GM12864 (cell line): ENCODE results near the gene ATRN.

Experiments used
- DNase-seq: peaks from one replicate; pipeline ENCODE4 v3.0.0-alpha.2; 2011; ENCODE audit warnings: low read depth
- H3K4me3 ChIP-seq: 2 replicates; pipeline ENCODE4 v1.5.1; 2011; ENCODE audit warnings: mild to moderate bottlenecking, low read depth, low read length, control low read depth
- TF ChIP-seq, protein P1 (sequence below): IDR thresholded peaks from 2 replicates; pipeline ENCODE4 v1.5.1; 2011; ENCODE audit warnings: low read depth, mild to moderate bottlenecking, moderate library complexity, low read length, control low read depth, inconsistent platforms; ENCODE audit errors: missing control alignments

Gene ATRN

DNA sequence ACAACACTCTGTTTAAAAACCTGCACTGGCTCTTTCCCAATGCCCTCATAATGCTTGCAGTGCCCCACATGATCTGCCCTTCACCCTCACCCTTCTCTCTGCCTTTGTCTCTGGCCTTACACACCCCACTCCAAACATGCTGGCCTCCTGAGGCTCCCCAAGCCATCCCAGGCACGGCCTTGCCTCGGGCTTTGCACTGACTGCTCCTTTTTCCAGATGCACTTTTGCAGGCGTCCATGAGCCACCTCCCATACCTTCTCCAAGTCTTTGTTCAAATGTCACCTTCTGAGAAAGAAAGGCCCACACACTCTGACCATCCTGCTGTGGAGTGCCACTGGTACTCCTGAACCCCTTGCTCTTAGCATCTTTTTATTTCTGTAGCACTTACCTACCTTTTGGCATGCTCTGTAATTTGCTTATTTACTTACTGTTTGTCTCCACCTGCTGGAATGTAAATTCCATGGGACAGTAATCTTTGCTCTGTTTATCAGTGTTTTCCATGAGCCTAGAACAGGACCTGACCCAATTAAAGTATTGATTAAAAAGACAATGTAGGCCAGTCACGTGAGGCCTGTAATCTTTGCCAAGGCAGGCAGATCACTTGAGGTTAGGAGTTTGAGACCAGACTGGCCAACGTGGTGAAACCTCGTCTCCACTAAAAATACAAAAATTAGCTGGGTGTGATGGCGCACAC, 161.6 kb downstream of the ATRN start:
- no peak for DNase-seq
- TF ChIP-seq, protein P1, sequence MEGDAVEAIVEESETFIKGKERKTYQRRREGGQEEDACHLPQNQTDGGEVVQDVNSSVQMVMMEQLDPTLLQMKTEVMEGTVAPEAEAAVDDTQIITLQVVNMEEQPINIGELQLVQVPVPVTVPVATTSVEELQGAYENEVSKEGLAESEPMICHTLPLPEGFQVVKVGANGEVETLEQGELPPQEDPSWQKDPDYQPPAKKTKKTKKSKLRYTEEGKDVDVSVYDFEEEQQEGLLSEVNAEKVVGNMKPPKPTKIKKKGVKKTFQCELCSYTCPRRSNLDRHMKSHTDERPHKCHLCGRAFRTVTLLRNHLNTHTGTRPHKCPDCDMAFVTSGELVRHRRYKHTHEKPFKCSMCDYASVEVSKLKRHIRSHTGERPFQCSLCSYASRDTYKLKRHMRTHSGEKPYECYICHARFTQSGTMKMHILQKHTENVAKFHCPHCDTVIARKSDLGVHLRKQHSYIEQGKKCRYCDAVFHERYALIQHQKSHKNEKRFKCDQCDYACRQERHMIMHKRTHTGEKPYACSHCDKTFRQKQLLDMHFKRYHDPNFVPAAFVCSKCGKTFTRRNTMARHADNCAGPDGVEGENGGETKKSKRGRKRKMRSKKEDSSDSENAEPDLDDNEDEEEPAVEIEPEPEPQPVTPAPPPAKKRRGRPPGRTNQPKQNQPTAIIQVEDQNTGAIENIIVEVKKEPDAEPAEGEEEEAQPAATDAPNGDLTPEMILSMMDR, result no peak
- no peak overlapping the region for H3K4me3 ChIP-seq

DNA sequence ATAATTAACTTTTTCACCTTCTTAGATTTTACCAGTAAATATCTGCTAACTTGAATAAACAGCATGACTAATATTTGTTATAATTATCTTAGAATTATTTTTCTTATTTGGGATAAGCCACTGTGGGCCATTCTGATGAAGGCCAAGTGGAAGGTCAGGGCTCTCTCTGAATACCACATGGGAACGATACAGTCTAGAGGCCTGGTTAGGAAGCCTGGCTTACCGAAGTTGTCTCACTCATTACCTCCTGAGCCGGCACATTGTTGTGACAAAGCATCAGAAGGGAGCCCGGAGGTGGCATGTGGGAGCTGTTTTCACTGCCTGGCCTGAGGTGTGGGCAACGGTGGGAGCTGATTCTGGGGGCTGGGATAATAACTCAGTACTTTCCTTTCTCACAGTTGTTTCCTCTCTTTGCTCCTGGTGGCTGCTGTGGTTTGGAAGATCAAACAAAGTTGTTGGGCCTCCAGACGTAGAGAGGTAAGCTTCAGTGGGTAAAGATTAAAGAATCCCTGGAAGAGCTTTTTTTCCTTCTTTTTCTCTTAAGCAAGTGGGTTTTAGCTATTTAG, 163.2 kb downstream of the ATRN start:
- H3K4me3 ChIP-seq, result no peak overlapping the region
- no peak for DNase-seq
- TF ChIP-seq, protein P1, result no peak

DNA sequence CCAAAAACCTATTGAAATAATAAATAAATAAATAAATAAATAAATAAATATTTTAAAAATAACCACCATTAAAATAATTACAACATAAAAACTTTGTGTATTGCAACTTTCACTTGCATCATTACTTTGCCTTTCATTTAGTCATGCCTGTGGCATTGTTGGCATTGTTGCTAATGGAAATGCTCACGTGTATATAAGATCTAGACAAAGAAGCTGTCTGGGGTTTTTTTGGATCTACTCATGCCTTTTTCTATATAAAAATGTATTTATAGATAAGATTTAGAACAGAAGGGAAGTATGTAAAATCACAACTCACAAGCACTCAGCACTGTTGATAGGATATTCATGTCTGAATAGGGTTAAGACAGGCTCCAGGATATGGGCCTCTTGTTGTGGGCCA, 164.5 kb downstream of the ATRN start:
- no peak overlapping the region for H3K4me3 ChIP-seq
- no peak for DNase-seq
- TF ChIP-seq, protein P1, result no peak

DNA sequence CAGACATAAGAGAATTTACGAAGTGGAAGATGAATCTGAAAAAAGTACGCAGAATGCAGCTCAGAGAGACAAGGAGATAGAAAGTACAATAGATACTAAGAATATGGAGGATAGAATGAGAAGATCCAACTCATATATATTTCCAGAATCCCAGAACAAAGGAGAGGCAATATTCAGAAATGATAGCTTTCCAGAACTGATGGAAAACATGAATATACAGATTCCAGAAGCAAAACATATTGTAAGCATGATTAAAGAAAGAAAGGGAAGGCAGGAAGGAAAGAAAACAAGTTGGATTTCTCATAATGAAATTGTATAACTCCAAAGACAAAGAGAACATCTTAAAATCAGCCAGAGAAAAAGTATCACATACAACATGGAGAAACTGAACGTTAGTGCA, 169.4 kb downstream of the ATRN start:
- no peak overlapping the region for H3K4me3 ChIP-seq
- DNase-seq, result no peak
- TF ChIP-seq, protein P1, result no peak

DNA sequence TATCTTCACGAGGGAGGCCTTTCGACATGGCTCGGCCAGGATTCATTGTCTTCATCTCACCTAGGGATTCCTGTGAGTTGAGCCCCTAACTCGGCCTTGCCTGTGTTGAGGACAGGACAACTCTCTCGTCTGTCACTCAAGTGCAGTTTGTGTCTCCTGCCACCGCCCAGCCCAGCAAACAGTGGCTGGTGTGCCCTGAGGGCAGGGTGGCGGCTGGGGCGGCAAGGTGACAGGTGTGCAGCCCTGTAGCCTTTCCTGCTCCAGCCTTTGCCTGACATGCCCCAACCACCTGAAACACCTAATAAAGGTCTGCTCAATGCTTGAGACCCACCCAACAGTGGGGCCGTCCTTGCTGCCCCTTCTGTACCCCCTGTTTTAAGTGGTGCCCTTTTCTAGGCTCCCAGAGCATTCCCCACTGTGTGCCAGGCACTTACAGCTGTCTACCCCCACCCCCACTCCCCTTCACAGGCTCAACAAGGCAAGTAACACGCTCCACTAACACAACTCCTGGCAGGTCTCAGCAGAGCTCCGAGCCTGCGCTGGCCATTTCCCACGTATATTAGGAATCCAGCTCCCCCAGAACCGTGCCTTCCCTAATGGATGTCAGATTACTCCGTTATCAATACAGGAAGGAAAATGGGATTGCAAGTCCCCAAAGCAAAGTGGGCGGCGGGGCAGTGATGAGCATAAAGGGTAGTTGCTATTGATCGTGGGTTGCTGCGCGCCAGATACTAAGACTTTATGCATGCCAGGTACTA, 174.7 kb downstream of the ATRN start:
- H3K4me3 ChIP-seq, result no peak overlapping the region
- TF ChIP-seq, protein P1, result no peak
- no peak for DNase-seq

DNA sequence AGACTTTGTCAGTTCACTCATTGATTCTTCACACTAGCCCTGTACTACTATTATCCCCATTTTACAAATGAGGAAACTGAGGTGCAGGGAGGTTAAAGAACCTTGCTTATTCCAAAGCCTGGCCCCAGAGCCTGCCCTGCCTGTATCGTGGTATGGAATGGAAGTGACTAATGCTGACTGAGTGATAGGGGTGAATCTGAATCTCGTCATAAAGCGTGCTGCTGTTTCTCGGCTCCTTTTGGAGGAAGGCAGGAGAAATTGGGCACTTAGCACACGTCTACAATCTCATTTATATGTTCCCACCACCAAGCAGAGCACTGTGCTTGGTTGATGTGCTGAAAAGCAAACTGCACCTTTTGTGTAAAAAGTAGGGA, 175.2 kb downstream of the ATRN start:
- H3K4me3 ChIP-seq, result no peak overlapping the region
- TF ChIP-seq, protein P1, result no peak
- no peak for DNase-seq

DNA sequence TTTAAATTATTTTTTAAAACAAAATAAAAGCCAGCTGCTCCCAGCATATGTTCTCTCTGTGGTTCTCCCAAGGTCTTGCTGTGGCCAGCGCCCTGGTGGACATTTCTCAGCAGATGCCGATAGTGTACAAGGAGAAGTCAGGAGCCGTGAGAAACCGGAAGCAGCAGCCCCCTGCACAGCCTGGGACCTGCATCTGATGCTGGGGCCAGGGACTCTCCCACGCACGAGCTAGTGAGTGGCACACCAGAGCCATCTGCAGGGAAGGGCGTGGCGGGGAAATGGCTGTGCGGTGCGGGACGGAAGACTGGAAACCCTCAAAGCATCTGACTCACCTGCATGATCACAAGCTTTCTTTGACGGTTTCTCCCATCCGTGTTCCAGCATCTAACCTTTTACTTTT, 175.8 kb downstream of the ATRN start:
- DNase-seq, result no peak
- TF ChIP-seq, protein P1, result no peak

More for the DNA sequence above, 175.8 kb downstream of the ATRN start:
- no peak overlapping the region for H3K4me3 ChIP-seq
